Measurements from ENCODE around the gene BTBD10.

The BTBD10 gene

DNA sequence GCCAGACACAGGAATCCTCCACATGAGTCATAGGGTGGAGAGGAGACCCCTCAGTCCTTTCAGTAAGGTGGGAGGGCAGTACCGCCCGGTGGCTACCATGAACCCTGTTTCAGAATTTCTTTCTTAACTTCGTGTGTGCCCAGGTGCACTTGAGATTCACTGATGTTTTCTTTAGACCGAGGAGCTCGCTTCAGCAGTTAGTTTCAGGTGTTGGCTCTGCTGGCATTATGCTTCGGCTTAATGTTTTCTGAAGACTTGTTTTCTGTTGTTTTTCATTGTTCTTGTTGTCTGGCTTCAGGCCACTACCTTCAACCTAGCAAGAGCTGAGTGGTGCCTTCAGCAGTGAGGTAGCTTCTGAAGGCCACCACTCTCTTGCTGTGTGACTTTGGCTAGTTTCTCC is 114.0 kb downstream of the BTBD10 start:
- TF ChIP-seq, protein P1, sequence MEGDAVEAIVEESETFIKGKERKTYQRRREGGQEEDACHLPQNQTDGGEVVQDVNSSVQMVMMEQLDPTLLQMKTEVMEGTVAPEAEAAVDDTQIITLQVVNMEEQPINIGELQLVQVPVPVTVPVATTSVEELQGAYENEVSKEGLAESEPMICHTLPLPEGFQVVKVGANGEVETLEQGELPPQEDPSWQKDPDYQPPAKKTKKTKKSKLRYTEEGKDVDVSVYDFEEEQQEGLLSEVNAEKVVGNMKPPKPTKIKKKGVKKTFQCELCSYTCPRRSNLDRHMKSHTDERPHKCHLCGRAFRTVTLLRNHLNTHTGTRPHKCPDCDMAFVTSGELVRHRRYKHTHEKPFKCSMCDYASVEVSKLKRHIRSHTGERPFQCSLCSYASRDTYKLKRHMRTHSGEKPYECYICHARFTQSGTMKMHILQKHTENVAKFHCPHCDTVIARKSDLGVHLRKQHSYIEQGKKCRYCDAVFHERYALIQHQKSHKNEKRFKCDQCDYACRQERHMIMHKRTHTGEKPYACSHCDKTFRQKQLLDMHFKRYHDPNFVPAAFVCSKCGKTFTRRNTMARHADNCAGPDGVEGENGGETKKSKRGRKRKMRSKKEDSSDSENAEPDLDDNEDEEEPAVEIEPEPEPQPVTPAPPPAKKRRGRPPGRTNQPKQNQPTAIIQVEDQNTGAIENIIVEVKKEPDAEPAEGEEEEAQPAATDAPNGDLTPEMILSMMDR (IDR thresholded peaks at IDR 0.05), result no peak
- no peak overlapping the region for H3K27ac ChIP-seq
- DNase-seq (ENCODE audit: low spot score), result no peak
- no peak overlapping the region for H3K4me3 ChIP-seq

DNA sequence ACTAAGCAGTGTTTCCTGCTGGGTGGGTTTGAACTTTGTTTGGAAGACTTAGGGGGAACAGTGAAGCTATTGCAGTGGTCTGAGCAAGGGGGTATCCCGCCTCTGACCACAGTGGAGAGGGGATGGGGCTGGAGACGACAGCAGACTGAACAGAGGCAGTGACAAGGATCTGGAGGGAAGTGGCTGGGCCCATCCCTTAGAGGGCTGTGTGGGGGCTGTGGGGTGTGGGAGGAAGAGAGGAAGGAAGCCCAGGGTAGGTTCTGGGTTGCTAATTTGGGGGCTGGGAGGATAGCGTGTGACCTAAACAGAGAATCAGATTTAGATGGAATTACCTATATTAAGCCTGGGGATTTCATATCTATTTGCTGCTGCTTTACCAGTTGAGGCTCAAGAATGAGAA is 114.7 kb downstream of the BTBD10 start:
- Histone ChIP-seq H3K4me3 (no peak overlapping the region), H3K27ac (no peak overlapping the region)
- TF ChIP-seq, protein P1 (IDR thresholded peaks at IDR 0.05), result no peak
- DNase-seq (ENCODE audit: low spot score), result no peak

DNA sequence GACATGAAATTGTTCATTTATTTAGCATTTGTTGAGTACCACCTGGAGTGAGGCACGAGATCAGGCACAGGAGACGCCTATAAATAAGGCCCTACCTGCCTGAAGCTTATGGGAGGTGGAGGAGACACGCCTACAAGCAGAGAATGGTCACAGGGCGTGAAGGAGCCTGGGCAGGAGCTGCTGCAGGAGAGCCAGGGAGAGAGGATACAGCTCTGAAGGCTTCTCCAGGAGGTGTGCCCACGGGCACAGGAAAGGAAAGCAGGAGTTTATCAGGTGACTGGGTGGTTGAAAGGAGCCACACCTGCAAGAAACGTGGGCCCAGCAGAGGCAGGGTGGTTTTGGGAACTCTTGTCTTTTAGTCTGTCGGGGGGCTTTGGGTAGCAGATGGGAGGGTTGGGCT is 115.1 kb downstream of the BTBD10 start:
- no peak overlapping the region for H3K4me3 ChIP-seq
- H3K27ac ChIP-seq, result no peak overlapping the region
- no peak for DNase-seq (ENCODE audit: low spot score)
- TF ChIP-seq, protein P1 (IDR thresholded peaks at IDR 0.05), result no peak

DNA sequence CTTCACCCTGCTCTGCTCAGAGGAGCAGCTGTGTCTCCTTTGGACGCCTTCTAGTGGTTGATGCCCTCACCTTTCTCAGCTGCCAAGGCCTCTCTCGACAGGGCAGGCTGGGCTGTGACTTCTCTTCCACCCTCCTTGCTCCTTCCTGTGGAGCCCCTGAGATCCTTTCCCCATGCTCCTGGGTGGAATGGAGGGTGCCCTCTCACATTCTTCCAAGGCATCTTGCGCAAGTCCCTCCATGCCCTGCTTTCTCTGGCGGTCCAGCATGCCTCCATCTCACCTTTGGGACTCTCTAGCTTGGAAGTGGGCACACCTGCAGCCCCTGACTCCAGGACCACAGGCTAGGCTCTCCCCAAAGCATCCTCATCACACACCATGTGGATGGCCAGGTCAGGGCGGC is 116.6 kb downstream of the BTBD10 start:
- no peak for DNase-seq (ENCODE audit: low spot score)
- Histone ChIP-seq H3K27ac (no peak overlapping the region), H3K4me3 (no peak overlapping the region)
- TF ChIP-seq, protein P1 (IDR thresholded peaks at IDR 0.05), result no peak

DNA sequence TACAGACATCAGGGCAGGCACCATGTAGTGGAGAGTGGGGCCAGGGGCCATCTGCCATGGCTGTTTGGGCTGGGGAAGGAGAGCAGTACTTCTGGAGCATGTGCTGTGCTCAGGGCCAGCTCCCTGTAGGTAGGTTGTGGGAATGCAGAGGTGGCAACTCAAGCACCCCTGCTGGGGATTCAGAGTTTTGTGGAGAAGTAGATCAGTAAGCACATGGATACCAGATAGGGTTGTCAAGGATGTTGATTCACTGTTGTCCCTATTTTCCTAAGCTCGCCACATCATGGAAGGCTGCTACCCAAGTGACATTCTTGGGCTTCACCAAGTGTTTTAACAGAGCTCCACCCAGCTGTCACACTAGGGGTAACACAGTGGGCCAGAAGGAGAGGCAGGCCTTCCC is 118.2 kb downstream of the BTBD10 start:
- TF ChIP-seq, protein P1 (IDR thresholded peaks at IDR 0.05), result no peak
- H3K4me3 ChIP-seq, result no peak overlapping the region
- no peak overlapping the region for H3K27ac ChIP-seq
- no peak for DNase-seq (ENCODE audit: low spot score)

DNA sequence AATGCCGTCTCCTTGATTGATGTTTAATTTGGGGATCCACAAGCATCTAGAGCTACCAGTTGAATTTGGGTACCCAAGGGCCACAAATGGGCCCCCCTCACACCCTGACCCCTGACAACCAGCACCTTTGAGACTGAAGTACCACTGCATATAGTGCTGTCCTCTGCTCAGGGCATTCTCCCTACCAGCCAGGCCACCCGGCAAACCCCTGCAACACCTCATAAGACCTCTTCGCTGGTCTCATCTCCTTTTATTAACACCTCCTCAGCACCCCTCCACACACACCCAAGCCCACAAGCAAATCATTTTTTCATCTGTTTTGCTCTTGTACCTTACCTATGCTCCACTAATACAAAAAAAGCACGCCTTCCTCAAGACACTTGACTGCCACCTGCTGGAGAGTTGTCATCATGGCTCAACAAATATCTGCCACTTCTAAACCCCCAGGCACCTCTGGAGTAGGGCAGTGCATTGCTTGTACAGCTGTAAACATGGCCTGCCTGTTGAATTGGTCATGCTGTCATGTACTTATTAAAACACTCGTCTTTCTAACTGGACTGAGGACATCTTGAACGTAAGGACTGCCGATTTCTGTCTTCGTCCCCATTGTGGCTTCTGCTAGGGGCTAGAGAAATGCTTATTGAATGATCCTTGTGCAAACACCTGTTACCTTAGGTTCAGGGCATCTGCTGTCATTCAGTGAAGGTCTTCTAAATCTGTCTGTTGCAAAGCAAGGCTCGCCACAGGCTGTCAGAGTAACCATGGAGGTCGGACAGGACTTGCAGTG is 118.9 kb downstream of the BTBD10 start:
- no peak for DNase-seq (ENCODE audit: low spot score)
- Histone ChIP-seq H3K27ac (no peak overlapping the region), H3K4me3 (no peak overlapping the region)
- TF ChIP-seq, protein P1 (IDR thresholded peaks at IDR 0.05), result peak; percentile 85

DNA sequence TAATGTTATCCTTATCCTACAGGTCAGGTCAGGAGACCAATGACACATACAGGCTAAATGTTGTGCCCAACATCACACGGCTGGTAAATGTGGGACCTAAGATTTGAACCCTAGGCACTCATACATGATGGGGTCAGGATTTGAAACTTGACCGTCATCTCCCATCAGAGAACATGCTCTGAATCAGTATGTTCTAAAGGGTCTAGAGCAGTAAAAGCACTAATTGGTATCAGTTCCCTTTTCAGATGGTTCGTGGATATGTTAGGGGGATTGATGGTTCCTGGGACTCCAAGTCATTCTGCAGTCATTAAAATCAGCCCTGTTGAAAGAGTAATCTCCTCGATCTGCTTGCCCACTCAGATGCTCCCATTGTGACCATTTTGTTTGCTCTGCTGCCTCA is 120.0 kb downstream of the BTBD10 start:
- H3K4me3 ChIP-seq, result no peak overlapping the region
- TF ChIP-seq, protein P1 (IDR thresholded peaks at IDR 0.05), result no peak
- DNase-seq (ENCODE audit: low spot score), result no peak
- no peak overlapping the region for H3K27ac ChIP-seq

Measured in coronary artery (tissue), 2 donors.